OCI-LY7 (cell line): ENCODE results near the gene RSU1. TPM values are rescaled to one million over a fixed set of nuclear protein-coding genes. Genes with fewer than 3 reads are reported as not detected.

Experiments used
- BruUV-seq: library from RNA; stranded (reverse); fragments of 400-500 nt; replicated peaks from 2 replicates; lab custom pipeline; 2021; lab: Mats Ljungman, UMichigan
- CTCF ChIA-PET: fragments of 300-600 bp; sonication (Branson Sonifier 250); formaldehyde crosslinking; loops from one replicate; lab custom pipeline; 2022; ENCODE audit warnings: antibody characterized with exemption; ENCODE audit not compliant: unreplicated experiment; lab: Charles Lee
- POLR2A ChIA-PET: fragments of 300-600 bp; sonication (Branson Sonifier 250); formaldehyde crosslinking; loops from one replicate; lab custom pipeline; 2022; ENCODE audit warnings: antibody characterized with exemption; lab: Charles Lee
- DNase-seq: peaks from one replicate; pipeline ENCODE4 v3.0.0-alpha.2; 2015; ENCODE audit warnings: low spot score
- H2AFZ ChIP-seq: fragments of 200-600 bp; sonication (generic), shearing (Covaris generic); 2 replicates; pipeline ENCODE4 v1.6.1; 2014; ENCODE audit warnings: mild to moderate bottlenecking, antibody characterized with exemption, low read length, moderate library complexity
- H3K27ac ChIP-seq: fragments of 200-600 bp; sonication (generic); 2 replicates; pipeline ENCODE4 v1.5.1; 2014; ENCODE audit warnings: mixed run types, low read depth, mild to moderate bottlenecking, moderate library complexity, low read length, inconsistent platforms; ENCODE audit not compliant: poor library complexity, severe bottlenecking
- H3K36me3 ChIP-seq: fragments of 200-600 bp; sonication (generic); 2 replicates; pipeline ENCODE4 v1.6.1; 2014; ENCODE audit warnings: mild to moderate bottlenecking, antibody characterized with exemption, low read length, moderate library complexity, mixed read lengths; ENCODE audit not compliant: insufficient read depth
- H3K4me1 ChIP-seq: fragments of 200-600 bp; sonication (generic); 2 replicates; pipeline ENCODE4 v1.5.1; 2014; ENCODE audit warnings: mild to moderate bottlenecking, low read length; ENCODE audit not compliant: insufficient read depth, poor library complexity, severe bottlenecking
- H3K4me2 ChIP-seq: fragments of 200-600 bp; sonication (generic); 2 replicates; pipeline ENCODE4 v1.6.1; 2014; ENCODE audit warnings: mild to moderate bottlenecking, low read length
- H3K4me3 ChIP-seq: fragments of 200-600 bp; sonication (generic); 2 replicates; pipeline ENCODE4 v1.5.1; 2014; ENCODE audit warnings: mild to moderate bottlenecking, low read depth, low read length; ENCODE audit not compliant: poor library complexity, severe bottlenecking
- H3K79me2 ChIP-seq: fragments of 200-600 bp; sonication (generic); 2 replicates; pipeline ENCODE4 v1.6.1; 2016; ENCODE audit warnings: low read depth, mild to moderate bottlenecking, low read length, moderate library complexity, mixed read lengths; ENCODE audit not compliant: insufficient read depth
- H3K9me2 ChIP-seq: fragments of 200-600 bp; sonication (generic); 2 replicates; pipeline ENCODE4 v1.6.1; 2016; ENCODE audit warnings: mild to moderate bottlenecking, low read length, mixed read lengths; ENCODE audit not compliant: insufficient read depth
- H3K9me3 ChIP-seq: fragments of 200-600 bp; sonication (generic); 2 replicates; pipeline ENCODE4 v1.6.1; 2014; ENCODE audit warnings: mild to moderate bottlenecking, mixed run types, low read length, mixed read lengths
- H4K20me1 ChIP-seq: fragments of 200-600 bp; sonication (generic); 2 replicates; pipeline ENCODE4 v1.6.1; 2014; ENCODE audit warnings: mild to moderate bottlenecking, antibody characterized with exemption, low read length, moderate library complexity, mixed read lengths; ENCODE audit not compliant: insufficient read depth
- CTCF ChIP-seq: fragments of 200-600 bp; sonication (generic); conservative IDR thresholded peaks from 2 replicates; pipeline ENCODE4 v1.5.1; 2014; ENCODE audit warnings: mild to moderate bottlenecking, antibody characterized with exemption, low read length, moderate library complexity, mixed read lengths
- EZH2phosphoT487 ChIP-seq: fragments of 200-600 bp; sonication (generic); IDR thresholded peaks from 2 replicates; pipeline ENCODE4 v1.6.1; 2018; ENCODE audit warnings: low read depth, borderline replicate concordance, mild to moderate bottlenecking, mixed run types, antibody characterized with exemption, low read length, moderate library complexity, mixed read lengths
- intact Hi-C: fragments of 100-400 bp; cut with micrococcal nuclease; formaldehyde crosslinking; loops from one replicate; pipeline ENCODE4 v1.10.0; 2022; ENCODE audit not compliant: unreplicated experiment
- total RNA-seq, 2 experiments: library from RNA; depleted of rRNA in 1 of 2; stranded (reverse); fragments of >200 nt in 1 of 2; shearing (Covaris generic) in 1 of 2; gene quantifications; 2 replicates each; pipeline ENCODE4 v1.2.3, GENCODE V29; 2014 to 2022

The RSU1 gene
- total RNA-seq, 2 experiments from 2014 or later = 25.3 to 31.1 TPM

- POLR2A ChIA-PET = no interaction called here
- no peak overlapping the region; the same call in 1 of the 2 replicates for H3K4me2 ChIP-seq
- TF ChIP-seq EZH2phosphoT487 = no peak
- TF ChIP-seq CTCF = peak; percentile 94
- H3K79me2 ChIP-seq = no peaks in the 10 kb centered on the region
- no peak overlapping the region for H3K4me3 ChIP-seq
- no peak overlapping the region for H3K27ac ChIP-seq
- intact Hi-C loops = loop anchor here (5.0 kb wide), 2 partner anchors 660 to 875 kb away; no protein-coding TSS in a partner anchor
- CTCF ChIA-PET = interaction anchor here (0.6 kb wide), 1 partner anchor 839 kb away, joined by 3 read pairs; no protein-coding TSS in a partner anchor
- no peak overlapping the region for H2AFZ ChIP-seq
- H3K9me2 ChIP-seq = no peaks in the 10 kb centered on the region
- peak; percentile 71 for DNase-seq
- H3K4me1 ChIP-seq = peaks cover 7% of the 10 kb centered on the region
- H4K20me1 ChIP-seq = no peaks in the 10 kb centered on the region
- no peaks in the 10 kb centered on the region for H3K36me3 ChIP-seq
- no peaks in the 10 kb centered on the region for H3K9me3 ChIP-seq
- BruUV-seq = no TSS peak
Measured at GRCh38 chr10:16777473-16778370, 39.5 kb downstream of the RSU1 start.

- POLR2A ChIA-PET = interaction anchor here (0.6 to 0.9 kb wide), 2 partner anchors 11 to 918 kb away, joined by 3 to 4 read pairs; no protein-coding TSS in a partner anchor
- Histone ChIP-seq H3K4me1 (peaks cover 7% of the 10 kb centered on the region), H3K4me2 (no peak overlapping the region), H3K79me2 (no peaks in the 10 kb centered on the region), H3K36me3 (no peaks in the 10 kb centered on the region), H3K27ac (no peak overlapping the region), H2AFZ (no peak overlapping the region), H3K9me3 (no peaks in the 10 kb centered on the region), H3K4me3 (no peak overlapping the region), H4K20me1 (no peaks in the 10 kb centered on the region), H3K9me2 (no peaks in the 10 kb centered on the region)
- no peak for TF ChIP-seq CTCF
- TF ChIP-seq EZH2phosphoT487 = no peak
- DNase-seq = no peak
- BruUV-seq = no TSS peak
- CTCF ChIA-PET = no interaction called here
- intact Hi-C loops = loop anchor here (5.0 kb wide), 2 partner anchors 660 to 875 kb away; no protein-coding TSS in a partner anchor
Measured at GRCh38 chr10:16776896-16777295, 40.3 kb downstream of the RSU1 start.
